GM19193 (cell line): ENCODE measurements around the gene TXNDC2.

Source experiments
- POLR2A ChIP-seq: IDR thresholded peaks from 4 replicates; pipeline ENCODE4 v1.6.1; 2011; ENCODE audit not compliant: insufficient read depth, insufficient read length; ENCODE audit errors: extremely low read depth

Gene TXNDC2

GRCh38 chr18:9869715-9870430, 15.9 kb upstream of the TXNDC2 start:
- TF ChIP-seq POLR2A: no peak

- TF ChIP-seq POLR2A: no peak
These were observed 15.3 kb upstream of the TXNDC2 start for GRCh38 chr18:9870431-9871008.

GRCh38 chr18:9871244-9871746, 14.5 kb upstream of the TXNDC2 start:
- no peak for TF ChIP-seq POLR2A

DNA sequence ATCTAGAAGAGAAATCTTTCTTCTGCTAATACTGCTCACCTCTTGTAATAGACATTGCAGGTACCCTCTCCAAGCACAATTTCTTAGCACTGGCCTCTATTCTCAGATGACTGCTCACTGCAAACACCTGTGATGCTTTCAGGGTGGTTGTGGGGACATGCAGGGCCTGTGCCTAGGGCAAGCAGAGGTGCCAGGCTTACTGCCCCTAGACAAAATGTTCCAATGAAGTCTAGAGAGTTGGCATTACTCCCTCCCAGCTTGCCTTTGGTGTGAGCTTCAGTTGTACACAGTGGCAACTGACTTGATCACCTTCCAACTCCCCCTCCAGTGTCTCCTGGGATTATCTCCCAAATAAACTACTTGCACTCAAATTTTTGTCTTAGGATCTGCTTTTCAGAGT, 12.9 kb upstream of the TXNDC2 start:
- TF ChIP-seq POLR2A: no peak

GRCh38 chr18:9874728-9875127, 11.0 kb upstream of the TXNDC2 start:
- TF ChIP-seq POLR2A: no peak

DNA sequence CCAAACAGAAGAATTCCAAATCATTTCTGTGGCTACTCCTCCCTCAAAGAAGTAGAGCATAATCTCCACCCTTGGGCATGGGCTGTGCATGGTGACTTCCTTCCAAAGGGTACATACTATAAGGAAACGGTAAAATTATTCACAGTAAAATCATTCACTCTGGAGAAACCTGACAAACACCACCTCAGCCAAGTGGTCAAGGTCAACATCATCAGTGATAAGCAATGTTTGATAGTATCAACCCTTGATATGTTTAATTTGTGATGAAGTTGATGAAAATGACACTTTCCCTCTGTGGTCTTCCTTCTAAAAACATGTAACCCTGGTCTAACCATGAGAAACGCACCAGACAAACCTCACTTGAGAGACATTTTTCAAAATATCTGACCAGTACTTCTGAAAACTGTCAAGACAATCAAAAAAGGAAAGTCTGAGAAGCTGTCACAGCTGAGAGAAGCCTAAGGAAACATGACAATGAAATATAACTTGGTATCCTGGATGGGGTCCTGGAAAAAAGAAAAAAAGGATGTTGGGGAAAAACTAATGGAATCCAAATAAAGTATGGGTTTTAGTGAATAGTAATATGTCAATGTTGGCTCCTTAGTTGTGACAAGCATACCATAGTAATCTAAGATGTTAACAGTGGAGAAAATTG, 9.4 kb upstream of the TXNDC2 start:
- no peak for TF ChIP-seq POLR2A

DNA sequence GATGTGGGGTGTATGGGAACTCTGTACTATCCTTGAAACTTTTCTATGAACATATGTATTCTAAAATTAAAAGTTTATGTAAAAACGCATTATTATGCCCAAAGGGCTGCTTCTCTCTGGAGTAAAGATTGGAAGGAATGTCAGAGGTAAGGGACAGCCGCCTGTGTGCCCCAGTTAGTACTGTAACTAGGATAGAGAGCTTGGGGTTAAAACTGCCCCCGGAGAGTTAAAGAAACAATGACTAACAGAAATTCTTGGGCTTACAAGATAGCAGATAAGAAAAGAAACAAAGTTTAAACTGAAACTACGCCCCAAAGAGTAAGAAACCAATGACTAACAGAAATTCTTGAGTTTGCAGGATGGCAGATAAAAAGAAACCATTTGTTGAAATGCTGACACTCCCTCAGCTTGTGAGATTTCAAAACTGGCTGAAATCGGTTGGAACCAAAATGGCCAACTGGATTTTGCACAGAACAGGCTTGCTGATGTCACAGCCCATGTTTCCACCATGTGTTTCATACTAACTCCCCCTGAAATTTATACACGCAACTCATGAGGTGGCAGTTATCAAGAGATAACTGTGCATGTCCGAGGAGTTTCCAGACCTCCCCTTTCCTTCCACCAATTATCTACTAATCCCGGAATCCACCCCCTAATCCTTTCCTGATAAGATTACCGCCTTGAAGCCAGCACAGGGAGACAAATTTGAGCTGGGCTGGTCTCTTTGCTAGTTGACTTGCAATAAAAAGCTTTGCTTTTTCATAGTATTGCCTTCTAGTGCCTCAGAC, 8.7 kb upstream of the TXNDC2 start:
- TF ChIP-seq POLR2A: no peak

- TF ChIP-seq POLR2A: no peak
These were observed 8.1 kb upstream of the TXNDC2 start for GRCh38 chr18:9877655-9878014.

GRCh38 chr18:9878095-9878494, 7.7 kb upstream of the TXNDC2 start:
- TF ChIP-seq POLR2A: no peak

DNA sequence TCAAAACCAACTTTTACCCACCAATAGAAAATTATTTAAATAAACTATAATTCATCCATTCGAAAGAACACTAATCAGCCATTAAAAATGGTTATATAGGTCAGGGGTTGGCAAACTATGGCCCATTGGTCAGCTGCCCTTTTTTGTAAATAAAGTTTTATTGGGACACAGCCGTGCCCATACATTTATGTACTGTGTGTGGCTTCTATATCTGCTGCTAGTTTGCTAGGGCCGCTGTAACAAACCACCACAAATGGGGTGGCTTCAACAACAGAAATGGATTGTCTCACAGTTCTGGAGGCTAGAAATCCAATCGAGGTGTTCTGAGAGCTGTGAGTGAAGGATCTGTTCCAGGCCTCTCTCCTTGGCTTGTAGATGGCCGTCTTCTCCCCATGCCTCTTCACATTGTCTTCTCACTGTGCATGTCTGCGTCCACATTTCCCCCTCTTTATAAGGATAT, 7.0 kb upstream of the TXNDC2 start:
- no peak for TF ChIP-seq POLR2A

GRCh38 chr18:9884090-9884489, 1.7 kb upstream of the TXNDC2 start:
- TF ChIP-seq POLR2A: no peak

DNA sequence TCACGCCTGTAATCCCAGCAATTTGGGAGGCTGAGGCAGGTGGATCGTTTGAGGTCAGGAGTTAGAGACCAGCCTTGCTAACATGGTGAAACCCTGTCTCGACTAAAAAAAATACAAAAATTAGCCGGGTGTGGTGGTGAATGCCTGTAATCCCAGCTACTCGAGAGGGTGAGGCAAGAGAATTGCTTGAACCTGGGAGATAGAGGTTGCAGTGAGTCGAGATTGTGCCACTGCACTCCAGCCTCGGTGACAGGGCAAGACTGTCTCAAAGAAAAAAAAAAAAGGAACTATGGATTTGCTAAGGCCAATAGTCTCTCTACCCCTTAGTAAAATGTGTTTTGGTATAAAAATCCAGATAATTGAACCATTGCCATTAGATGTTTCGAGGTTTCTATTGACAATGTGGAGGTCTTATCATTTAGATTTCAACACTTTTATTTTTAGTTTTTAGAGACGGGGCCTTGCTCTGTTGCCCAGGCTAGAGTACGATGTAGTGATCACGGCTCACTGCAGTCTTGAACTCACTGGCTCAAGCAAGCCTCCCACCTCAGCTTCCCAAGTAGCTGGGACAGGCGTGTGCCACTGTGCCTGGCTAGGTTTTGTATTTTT, 1.1 kb upstream of the TXNDC2 start:
- no peak for TF ChIP-seq POLR2A

GRCh38 chr18:9886005-9886348, 204 bp downstream of the TXNDC2 start:
- no peak for TF ChIP-seq POLR2A

GRCh38 chr18:9887992-9888391, 2.2 kb downstream of the TXNDC2 start:
- no peak for TF ChIP-seq POLR2A

DNA sequence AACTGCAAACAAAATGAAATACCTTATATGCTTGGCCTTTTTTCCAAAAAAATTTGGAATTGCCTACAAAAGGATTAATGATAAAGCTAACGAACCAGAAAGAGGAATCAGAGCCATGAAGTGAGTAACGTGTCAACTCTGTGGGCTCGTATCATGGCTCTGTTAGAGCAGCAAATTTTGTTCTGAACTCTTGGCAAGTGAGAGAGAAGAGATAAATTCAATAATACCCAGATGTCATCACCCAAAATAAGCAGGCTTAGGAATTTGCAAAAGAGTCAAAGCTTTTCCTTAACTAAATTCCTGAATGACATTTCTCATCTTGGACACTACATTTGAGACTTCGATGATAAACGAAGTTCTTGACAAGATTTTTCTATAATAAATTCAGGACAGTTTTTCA, 4.4 kb downstream of the TXNDC2 start:
- TF ChIP-seq POLR2A: no peak
